Suppressor macrophage (primary cell): ENCODE measurements around the gene PLCXD3.
"Not testable (repeated sequence)": the region's sequence is repeated elsewhere in the genome, so short reads cannot be mapped to it uniquely, and the experiment has no call there.

Source experiments
- DNase-seq, 4 experiments: peaks; one replicate each; pipeline ENCODE4 v3.0.0-alpha.2; 2020 to 2022

Gene PLCXD3

DNA sequence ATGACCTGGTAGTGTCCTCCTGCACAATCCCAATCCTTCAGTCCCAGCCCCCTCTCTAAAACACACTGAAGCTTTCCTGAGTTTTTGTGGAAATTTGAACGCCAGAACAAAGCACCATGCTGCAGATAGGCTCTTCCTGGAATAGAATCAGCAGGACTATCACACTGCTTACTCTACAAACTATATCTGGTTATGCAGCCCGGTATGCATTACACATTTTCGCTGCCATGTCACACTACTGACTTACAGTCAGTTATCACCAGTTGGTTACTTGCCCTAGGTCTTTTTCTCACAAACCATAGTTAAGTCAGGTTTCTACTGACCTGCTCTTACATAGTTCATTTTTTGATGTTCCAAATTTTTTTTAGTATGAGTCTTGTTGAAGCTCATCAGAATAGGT lies 24.9 kb downstream of the PLCXD3 start:
- DNase-seq: no peak

DNA sequence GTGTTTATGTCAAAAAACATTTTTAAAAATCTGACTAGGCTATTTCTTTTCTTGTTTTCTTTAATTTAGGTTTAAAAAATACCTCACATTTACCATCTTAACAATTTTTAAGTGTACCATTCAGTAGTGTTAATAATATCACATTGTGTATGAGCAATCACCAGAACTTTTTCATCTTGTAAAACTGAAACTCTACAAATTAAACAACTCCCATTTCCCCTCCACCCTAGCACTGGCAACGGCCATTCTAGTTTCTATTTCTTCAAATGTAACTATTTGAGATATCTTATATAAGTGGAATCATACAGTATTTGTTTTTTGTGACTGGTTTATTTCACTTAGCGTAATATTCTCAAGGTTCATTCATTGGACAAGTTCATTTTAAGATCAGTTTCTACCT lies 27.7 kb downstream of the PLCXD3 start:
- no peak for DNase-seq

DNA sequence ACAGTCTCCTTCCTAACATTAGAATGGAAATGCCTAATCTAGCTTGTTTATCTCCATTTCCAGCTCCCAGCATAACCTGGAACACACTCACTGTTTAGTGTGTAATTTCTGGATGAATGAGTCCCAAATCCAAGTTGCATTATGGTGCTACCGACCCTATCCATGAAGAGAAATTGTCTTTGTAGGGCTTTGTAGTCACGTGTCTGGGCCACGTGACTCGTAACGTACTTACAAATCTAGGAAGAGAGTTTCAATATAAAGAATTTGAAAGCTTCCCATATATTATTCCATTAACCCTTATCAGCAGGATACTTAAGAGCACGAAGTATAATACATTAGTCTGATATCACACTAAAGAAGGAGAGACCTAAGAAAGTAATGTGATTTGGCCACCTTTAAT lies 28.2 kb downstream of the PLCXD3 start:
- no peak for DNase-seq

DNA sequence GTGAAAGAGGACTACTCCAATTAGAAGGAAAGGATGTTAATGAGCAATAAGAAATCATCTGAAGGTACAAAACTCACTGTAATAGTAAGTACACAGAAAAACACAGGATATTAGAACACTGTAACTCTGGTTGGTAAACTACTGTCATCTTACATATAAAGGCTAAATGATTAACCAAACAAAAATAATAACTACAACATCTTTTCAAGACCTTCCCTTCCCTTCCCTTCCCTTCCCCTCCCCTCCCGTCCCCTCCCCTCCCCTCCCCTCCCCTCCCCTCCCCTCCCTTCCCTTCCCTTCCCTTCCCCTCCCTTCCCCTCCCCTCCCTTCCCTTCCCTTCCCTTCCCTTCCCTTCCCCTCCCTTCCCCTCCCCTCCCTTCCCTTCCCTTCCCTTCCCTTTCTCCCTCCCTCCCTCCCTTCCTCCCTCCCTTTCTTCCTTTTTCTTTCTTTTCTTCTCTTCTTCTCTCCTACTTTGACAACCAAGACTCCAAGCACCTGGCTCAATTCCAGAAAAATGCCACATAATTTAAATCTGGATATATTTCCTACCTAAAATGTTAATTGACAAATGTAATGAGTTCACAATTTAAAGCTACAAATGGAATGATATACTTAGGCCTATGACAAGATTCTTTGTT lies 38.7 kb downstream of the PLCXD3 start:
- DNase-seq: not testable (repeated sequence)

DNA sequence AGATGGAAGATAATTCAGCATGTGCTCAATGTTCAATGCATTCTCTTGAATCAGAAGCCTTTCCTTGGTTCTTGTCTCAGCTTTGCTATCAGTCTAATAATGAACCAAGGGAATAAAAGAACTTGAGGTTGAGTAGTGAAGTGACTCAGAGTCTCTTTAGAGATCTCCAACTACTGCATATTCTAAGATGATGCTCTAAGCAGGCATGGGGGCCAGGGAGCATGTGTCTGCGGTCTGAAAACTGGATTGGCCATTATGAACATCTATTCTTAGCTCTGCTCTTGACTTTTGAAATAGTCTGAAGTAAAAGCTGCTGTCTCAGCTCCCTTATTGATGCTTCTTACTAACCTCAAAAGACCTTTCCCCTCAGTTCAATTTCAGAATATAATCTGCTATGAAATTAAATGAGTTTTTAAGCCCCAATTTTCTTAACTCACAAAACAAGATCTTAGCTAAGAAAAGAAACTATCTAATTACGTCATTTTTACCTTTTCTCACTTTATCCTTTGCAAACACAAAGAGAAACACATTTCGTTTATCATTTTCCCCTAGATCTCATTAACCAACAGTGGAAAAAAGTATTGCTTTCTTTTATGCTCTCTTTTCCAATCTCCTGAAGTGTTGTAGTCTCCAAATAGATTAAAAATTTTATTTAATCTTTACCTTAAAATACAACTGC lies 44.8 kb downstream of the PLCXD3 start:
- no peak for DNase-seq

DNA sequence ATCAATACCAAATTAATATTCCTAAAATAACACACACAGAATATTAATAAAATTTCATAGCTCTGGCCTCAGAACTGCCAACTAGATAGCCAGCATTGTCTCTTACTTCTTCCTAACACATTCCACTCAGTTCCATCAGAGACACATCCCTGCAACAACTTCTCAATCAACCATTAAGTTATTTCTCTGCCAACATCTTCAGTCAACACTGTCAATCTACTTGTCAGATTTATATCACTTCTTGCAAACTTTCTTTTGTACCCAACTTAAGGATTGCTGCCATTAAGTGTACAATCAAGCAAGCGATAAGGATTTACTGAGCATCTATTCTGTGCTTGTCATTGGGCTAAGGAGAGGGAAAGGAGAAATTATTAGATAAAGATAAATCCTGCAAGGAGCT lies 50.8 kb downstream of the PLCXD3 start:
- no peak for DNase-seq

DNA sequence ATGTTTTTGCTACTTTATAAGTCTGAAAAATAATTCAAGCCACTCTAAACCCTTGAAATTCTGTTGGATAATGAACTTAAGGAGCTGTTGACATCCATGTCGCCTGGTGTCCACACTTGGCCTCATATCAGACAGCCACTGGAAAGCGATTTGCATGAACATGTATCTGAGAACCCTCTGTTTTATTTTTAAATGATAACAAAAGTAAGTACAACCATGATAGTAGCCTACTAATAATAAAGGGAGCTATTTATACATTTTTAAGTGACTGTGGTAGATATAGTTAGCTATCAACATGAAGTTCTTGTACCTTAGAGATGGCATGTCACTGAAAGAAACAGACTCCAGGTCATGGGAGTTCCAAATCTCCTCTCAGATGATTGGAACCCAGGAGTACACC lies 53.3 kb downstream of the PLCXD3 start:
- no peak for DNase-seq

DNA sequence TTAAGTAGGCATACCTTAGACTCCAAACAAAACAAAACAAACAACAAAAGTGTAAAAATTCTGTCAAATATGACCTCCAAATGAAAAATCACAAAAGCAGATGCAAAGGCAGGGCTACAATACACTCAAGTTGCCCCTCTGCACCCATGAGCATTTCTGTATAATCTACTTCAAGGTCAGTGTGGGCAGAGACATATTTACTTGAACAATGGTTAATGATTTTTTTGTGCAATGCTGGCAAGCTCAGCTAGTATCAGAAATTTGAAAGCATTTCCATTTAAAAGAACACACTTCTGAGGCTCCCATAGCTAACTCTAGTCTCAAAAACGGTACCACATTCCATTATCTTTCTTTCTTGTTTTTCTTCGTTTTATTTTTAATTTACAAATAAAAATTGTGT lies 57.9 kb downstream of the PLCXD3 start:
- DNase-seq: no peak

DNA sequence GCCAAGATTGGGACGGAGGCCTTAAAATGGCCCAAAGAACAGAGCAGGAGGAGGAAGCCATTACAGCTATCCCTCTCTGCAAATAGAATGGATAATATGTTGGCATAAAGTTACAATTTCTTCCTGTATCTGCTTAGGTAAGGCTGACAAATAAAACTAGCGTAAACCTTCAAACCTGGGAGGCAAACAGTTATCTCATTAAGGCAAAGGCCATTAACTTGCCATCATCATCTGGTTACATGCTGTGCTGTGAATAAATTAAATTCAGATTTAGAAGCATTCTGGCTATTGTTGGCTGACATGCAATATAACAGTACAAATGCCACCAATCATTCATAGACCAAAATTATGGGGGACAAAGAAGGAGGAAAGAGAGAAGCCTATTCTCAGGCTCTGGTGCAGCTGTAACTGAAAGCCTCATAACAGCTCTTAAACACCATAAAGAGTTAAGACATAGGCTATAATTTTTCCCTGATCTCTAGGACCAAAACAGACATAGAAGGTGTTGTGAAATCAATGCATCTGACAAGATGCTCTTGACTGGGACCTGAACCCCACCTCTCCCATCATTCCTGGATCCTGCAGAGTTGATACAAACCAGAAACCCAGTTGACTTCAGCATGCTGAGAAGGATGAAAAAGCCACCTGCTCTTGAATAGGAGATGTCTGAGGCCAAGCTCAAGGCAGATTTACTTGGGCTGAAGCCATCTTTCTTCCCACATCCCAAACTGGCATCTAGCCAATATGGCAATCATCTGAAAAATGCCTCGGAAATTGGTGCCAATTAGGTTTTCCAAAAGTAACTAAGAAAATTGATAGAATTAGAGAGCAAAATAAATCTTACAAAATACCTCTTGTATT lies 62.5 kb downstream of the PLCXD3 start:
- DNase-seq: no peak

DNA sequence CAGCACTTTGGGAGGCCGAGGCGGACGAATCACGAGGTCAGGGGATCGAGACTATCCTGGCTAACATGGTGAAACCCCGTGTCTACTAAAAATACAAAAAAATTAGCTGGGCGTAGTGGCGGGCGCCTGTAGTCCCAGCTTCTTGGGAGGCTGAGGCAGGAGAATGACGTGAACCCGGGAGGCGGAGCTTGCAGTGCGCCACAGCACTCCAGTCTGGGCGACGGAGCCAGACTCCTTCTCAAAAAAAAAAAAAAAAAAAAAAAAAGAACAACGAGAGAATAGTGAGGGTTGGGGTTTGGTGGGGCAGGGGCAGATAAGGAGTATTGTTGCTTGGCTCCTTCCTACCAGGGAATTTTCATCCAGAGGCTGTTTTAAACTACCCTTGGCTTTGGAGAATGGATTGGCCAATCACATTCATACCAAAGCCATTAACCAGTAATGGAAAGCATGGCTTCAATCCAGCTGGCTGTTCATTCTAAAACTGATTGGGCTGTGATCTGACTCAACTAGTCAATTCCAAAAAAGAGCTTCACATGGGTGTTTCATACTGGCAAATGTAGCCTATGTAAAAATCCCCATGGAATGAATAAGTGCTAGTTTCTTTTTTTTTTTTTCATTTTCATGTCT lies 64.4 kb downstream of the PLCXD3 start:
- no peak for DNase-seq

DNA sequence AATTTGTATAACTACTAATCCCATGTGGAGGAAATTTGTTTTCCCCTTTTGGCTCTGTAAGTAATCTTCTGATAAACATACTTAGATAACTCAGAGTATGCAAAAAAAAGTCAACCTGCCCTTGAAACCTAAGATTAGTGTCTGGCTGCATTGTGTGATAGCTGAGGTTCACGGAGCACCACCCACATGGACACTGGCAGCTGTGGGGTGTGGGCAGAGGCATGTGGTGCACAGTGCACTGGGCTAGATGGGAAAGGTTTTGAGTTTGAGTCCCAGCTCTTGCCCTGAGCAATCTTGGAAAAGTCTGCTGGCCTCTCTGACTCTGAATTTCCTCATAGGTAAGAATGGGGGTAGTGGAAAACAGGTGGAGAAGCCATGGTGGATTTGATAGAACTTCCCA lies 75.1 kb downstream of the PLCXD3 start:
- no peak for DNase-seq

DNA sequence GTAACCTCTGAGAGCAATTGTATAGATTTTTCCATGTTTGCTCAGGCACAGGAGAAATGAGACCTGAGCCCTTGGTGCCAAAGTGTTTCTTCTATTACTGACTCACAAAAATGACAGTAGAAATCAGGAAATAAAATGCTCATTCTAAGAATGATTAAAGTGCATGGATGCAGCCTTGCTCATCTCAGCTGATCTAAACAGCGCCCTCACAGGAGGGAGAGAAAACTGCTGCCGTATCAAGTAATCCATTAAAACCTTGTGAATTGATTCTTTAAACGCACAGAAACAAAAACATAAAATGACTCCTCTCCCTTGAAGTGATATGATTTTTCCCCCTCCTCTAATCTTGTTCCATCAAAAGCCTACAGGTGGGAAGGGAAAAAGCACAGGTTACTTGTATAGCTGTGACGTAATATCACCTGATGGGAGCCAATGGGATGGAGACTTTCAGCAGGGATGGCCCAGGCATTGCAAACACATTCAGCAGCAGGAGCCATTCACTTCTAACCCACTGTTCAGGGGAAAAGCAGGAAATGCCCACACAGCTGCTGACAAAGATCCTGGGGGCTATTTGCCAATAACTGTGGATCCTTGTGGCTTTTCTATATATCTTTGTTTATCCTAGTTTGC lies 76.7 kb downstream of the PLCXD3 start:
- peak in 1 of 4 experiments; percentile 2 for DNase-seq

DNA sequence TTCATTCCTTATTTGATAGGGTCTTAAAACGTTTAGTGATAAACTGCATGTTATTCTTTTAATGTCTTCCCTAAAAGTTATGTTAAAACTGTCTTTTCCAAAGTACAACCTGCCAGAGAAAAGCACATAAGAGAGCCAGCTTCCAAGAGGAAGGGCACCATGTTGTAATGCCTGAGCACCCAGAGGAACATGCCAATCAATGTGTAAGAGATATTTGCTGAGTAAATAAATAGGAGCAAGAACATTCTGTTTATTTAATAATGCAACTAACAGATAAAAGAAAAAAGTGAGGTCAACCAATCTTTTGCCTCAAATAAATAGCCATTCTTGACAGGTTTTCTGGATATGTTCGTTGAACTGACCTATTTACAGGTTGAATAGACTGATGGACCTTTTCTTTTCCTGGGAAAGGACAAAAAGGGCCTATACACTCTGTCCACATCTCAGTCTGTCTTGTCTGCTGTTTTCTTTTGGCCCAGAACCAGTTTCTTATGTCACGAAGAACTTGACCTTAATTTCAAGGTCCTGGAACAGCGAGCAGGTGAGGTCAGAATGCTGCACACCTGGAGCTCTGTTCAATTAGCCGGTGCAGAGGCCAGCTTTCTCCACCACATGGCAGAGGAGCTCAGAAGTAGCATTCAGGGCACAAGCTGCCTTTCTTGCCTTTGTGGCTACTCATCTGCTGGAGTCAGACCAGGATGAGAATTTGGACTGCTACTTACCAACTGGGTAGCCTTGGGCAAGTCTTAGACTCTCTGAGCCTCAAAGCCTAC lies 77.7 kb downstream of the PLCXD3 start:
- DNase-seq: no peak

DNA sequence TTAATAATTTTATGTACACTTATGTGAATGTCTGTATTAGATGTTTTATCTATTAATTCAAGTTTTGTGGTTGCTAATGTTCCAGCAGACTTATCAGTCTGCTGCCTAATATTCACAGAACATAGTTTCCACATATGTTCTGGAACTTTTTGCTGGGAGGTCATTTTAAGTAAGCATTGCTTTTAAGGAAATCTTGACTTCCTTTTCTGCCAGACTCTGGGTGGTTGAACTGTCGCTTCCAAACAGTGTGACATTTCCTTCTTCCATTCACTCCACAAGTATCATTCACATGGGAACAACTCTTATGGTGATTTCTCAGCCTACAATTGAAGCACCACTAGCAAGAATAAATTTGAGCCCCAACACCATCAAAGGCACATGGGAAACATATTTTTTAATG lies 82.9 kb downstream of the PLCXD3 start:
- DNase-seq: no peak

DNA sequence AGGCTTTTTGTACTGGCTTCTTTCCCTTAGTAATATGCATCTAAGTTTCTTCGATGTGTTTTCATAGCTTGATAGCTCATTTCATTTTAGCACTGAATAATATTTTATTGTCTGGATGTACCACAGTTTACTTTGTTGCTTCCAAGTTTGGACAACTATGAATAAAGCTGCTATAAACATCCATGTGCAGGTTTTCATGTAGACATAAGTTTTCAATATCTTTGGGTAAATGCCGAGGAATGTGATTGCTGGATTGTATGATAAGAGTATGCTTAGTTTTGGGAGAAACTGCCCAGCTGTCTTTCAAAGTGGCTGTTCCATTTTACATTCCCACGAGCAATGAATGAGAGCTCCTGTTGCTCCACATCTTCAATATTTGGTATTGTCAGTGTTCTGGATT lies 84.7 kb downstream of the PLCXD3 start:
- DNase-seq: no peak

DNA sequence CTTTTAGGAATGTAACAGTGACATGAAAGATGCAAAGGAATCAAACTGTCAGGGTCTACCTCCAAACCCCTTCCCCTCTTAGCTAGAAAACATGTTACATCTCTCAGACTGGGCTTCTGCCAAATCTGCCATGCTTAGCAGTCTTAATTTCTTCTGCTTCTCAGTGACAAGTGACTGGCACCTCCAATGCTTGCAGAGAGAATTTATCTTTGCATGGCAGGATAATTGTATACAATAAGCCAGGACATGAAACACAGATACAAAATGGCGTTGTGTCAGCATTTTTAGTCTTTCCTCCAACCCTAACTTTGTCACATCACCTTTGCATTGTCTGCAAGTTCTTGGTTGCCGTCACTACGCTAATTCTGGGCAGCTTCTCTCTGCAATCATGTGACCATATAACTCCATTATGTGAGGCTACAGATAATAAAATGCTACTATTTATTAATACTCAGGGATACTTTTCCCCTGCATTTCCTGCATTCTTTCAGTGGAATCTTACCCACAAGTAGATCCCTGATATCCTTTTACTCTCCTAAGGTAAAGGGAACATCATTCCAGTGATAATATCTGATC lies 89.8 kb downstream of the PLCXD3 start:
- DNase-seq: no peak

DNA sequence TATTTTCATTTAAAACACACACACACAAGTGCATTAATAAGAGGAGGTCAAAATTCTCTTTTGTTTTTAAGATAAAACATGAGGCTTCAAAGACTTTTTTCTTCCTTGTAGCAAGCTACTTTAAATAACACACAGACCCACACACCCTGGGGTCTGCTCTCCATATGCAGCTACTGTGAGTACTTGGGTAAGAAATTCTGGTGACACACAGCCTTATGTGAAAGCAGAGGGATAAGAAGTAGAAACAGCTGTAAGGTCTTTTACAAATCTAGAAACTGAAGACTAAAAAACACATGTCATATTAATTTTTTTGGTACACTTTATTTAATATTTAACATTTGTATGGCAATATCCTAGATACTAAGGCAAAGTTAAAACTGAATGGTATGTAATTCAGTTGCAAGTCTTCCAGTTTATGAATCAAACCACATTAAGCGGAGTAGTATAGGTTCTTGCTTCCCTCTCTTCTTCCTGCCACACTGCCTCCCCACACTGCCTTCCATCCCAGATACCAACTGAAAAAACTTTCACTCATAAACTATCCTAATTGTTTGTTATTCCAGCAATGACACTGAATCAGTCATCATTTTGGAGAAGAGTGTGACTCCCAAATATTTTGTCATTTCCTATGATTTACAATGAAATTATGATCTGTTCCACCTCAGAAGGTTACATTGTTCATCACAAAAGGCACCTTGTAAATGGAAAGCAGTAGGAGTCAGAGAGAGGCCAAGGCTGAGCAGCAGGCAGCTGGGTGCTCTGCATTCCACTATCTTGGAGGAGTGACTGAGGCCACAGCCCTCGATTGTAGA lies 92.0 kb downstream of the PLCXD3 start:
- DNase-seq: no peak

DNA sequence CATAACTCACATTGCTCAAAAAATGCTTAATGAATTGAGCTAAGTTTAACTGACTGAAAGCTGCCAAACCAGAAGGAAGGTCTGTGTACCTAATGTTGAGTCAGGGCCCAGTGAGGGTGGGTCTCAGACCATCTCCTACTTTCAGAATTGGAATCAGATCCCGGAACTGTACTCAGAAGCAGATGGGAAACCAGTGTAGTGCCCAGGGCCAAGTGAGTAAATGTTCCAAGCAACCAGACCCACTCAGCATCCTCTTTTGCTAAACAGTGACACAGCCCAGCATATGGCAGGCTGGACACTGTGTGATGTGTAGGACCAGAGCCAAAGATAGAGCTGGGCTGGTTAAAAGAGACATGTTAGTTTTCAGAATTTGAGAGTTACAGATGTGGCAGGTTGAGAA lies 94.1 kb downstream of the PLCXD3 start:
- DNase-seq: no peak

DNA sequence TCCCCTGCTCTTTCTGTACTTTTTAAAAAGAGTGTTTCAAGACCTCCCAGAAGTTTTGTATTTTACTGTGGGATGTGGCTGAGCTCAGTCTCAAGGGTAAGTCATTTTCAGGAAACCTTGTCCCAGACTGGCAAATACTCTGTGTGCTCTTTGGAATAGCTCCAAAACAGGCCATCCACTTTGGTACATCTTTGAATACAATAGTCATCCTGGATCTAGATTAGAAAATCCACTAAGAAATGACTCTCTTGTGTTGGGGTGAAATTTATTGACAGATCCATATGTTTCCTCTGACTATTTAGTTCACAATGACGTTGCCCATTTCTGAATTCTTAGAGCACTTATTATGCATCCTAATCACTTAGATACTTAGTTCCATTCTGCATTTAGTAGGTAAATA lies 95.2 kb downstream of the PLCXD3 start:
- no peak for DNase-seq

DNA sequence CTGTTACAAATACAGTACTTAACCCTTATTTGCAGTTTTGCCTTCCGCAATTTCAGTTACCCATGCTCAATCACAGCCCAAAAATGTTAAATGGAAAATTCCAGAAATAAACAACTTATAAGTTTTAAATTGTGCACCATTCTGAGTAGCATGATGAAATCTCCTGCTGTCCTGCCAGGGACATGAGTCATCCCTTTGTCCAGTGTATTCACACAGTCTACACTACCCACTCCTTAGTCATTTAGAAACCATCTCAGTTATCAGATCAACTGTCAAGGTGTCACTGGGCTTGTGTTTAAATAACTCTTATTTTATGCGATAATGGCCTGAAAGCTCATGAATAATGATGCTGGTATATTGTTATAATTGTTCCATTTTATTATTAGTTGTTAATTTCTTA lies 95.8 kb downstream of the PLCXD3 start:
- no peak for DNase-seq

DNA sequence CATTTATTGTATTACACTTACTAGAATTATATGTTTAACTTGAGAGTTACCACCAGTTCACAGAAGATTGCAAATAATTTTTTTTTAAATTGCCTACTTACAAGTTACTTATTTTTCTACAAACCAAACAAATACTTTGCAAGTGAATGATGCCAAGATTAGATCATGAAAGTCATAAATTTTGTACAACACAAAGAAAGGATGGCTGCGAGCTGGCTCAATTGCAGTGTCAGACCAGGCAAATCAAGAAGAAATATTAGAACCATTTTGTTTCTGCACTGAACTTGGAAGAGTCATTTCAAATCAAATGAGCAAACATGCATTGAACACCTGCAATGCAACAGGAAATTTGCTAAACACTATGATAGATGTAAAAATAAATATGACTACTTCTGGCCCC lies 97.3 kb downstream of the PLCXD3 start:
- DNase-seq: no peak
